Measurements from ENCODE around the gene MSMB.
"Not testable (repeated sequence)": the region's sequence is repeated elsewhere in the genome, so short reads cannot be mapped to it uniquely, and the experiment has no call there.

DNA sequence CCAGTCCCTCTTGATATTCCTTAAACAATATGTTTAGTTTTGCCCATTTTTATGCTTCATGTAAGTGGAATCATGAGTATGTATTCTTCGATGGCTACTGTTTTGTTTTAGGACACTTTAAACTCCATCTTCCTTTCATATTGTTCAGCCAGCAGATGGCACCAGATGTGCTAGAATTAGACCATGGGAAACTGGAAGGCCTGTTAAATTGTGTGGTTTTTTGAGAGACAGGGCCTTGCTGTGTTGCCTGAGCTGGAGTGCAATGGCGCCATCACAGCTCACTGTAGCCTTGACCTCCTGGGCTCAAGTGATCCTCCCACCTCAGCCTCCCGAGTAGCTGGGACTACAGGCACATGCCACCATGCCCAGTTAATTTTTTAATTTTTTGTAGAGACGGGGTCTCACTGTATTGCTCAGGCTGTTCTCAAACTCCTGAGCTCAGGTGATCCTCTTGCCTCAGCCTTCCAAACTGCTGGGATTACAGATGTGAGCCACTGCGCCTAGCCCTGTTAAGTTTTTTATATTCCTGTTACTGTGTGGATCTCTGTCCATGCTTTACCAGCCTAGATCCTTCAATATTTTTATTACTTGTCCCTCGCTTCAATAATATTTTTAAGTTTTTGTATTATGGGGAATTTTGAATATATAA is 62.4 kb downstream of the MSMB start:
- TF ChIP-seq POLR2AphosphoS5, POLR2A (IDR thresholded peaks at IDR 0.05; ENCODE audit: low read depth, low read length): not testable (repeated sequence)

Measured in GM12892 (cell line).